HCT116 (cell line): ENCODE data around the gene OR10H4.

Experiments used
- ATF3 ChIP-seq: IDR thresholded peaks from 2 replicates; pipeline ENCODE4 v1.6.1; 2012
- CTCF ChIP-seq, 3 experiments: fragments of 200-600 bp in 1 of 3; sonication (generic) in 1 of 3; IDR thresholded peaks in 2 of 3; conservative IDR thresholded peaks in 1 of 3; 2 replicates each; pipeline ENCODE4 v1.5.1; 2012 to 2017; ENCODE audit warnings: low read depth in 2 of 3, low read length in 2 of 3, antibody characterized with exemption in 1 of 3, borderline replicate concordance in 1 of 3, control low read depth in 1 of 3, mild to moderate bottlenecking in 1 of 3, mixed read lengths in 1 of 3, mixed run types in 1 of 3, moderate library complexity in 1 of 3; ENCODE audit not compliant: insufficient read depth in 1 of 3
- EZH2 ChIP-seq: fragments of 200-600 bp; sonication (generic); IDR thresholded peaks from 2 replicates; pipeline ENCODE4 v1.6.1; 2017; ENCODE audit warnings: antibody characterized with exemption, mixed run types
- FOSL1 ChIP-seq: IDR thresholded peaks from 2 replicates; pipeline ENCODE4 v1.6.1; 2012; ENCODE audit warnings: low read depth
- MAX ChIP-seq: IDR thresholded peaks from 2 replicates; pipeline ENCODE4 v1.6.1; 2012
- POLR2A ChIP-seq: IDR thresholded peaks from 2 replicates; pipeline ENCODE4 v1.7.0; 2011; ENCODE audit warnings: borderline replicate concordance; ENCODE audit not compliant: insufficient read depth, insufficient read length; ENCODE audit errors: extremely low read depth
- POLR2AphosphoS5 ChIP-seq: IDR thresholded peaks from 2 replicates; pipeline ENCODE4 v1.6.1; 2011; ENCODE audit warnings: mild to moderate bottlenecking, low read depth, low read length, moderate library complexity
- RAD21 ChIP-seq: IDR thresholded peaks from 2 replicates; pipeline ENCODE4 v1.6.1; 2012; ENCODE audit warnings: low read depth, mild to moderate bottlenecking
- YY1 ChIP-seq: IDR thresholded peaks from 2 replicates; pipeline ENCODE4 v1.6.1; 2011; ENCODE audit warnings: low read length, low read depth, moderate library complexity, mild to moderate bottlenecking; ENCODE audit not compliant: insufficient replicate concordance; ENCODE audit errors: extremely low read depth
- ZFX ChIP-seq: fragments of 450-650 bp; IDR thresholded peaks from 2 replicates; pipeline ENCODE4 v1.6.1; 2017

- TF ChIP-seq MAX = no peak
- no peak for TF ChIP-seq POLR2AphosphoS5
- TF ChIP-seq CTCF (IDR thresholded peaks at IDR 0.05 in 2 of 3, conservative IDR thresholded peaks at IDR 0.05 in 1 of 3; ENCODE audit: borderline replicate concordance in 1 of 3, insufficient read depth in 1 of 3, low read depth in 2 of 3, low read length in 2 of 3) = no peak
- no peak for TF ChIP-seq ATF3
- TF ChIP-seq POLR2A = no peak
- TF ChIP-seq RAD21 = no peak
- no peak for TF ChIP-seq FOSL1
- no peak for TF ChIP-seq ZFX
- no peak for TF ChIP-seq EZH2
- TF ChIP-seq YY1 = no peak
These were observed 6.0 kb downstream of the OR10H4 start for GRCh38 chr19:15954820-15955219.
